HEK293 (cell line): ENCODE data around the gene PLCXD1.

ENCODE experiments used
- CTCF ChIA-PET: fragments of 350-600 bp; formaldehyde crosslinking; extraction: SDS; loops from one replicate; lab custom pipeline; 2021; ENCODE audit warnings: antibody characterized with exemption; lab: Yijun Ruan, JAX
- POLR2A ChIA-PET: fragments of 300-600 bp; formaldehyde crosslinking; extraction: SDS; loops from one replicate; lab custom pipeline; 2020; ENCODE audit warnings: antibody characterized with exemption, inconsistent platforms; lab: Yijun Ruan, JAX
- H3K27ac ChIP-seq: fragments of 200-500 bp; sonication (Bioruptor generic); 2 replicates; pipeline ENCODE4 v1.5.1; 2014; ENCODE audit warnings: low read depth, low read length, control low read depth, inconsistent platforms; ENCODE audit errors: extremely low read depth
- H3K36me3 ChIP-seq, 2 experiments: fragments of 200-500 bp in 1 of 2; sonication (Bioruptor generic) in 1 of 2; 1 replicate in 1 of 2; 2 replicates in 1 of 2; pipeline ENCODE4 v1.5.1; 2014 to 2017; ENCODE audit warnings: inconsistent platforms in 2 of 2, low read length in 2 of 2; ENCODE audit not compliant: control insufficient read depth in 2 of 2, insufficient read depth in 1 of 2
- H3K4me1 ChIP-seq: fragments of 200-500 bp; sonication (Bioruptor generic); 2 replicates; pipeline ENCODE4 v1.5.1; 2014; ENCODE audit warnings: mild to moderate bottlenecking, low read length, inconsistent platforms; ENCODE audit not compliant: control insufficient read depth, insufficient read depth
- H3K4me3 ChIP-seq: 2 replicates; pipeline ENCODE4 v1.5.1; 2011; ENCODE audit warnings: low read depth, mild to moderate bottlenecking, control low read depth, low read length, moderate library complexity
- H3K9me3 ChIP-seq: fragments of 200-500 bp; sonication (Bioruptor generic); 2 replicates; pipeline ENCODE4 v1.5.1; 2014; ENCODE audit warnings: low read depth, low read length, inconsistent platforms; ENCODE audit not compliant: control insufficient read depth, insufficient read depth
- GLI2 ChIP-seq: fragments of 450-650 bp; formaldehyde crosslinking; IDR thresholded peaks from 2 replicates; pipeline ENCODE4; 2017; ENCODE audit warnings: missing biosample characterization, missing genetic modification characterization, low read depth, borderline replicate concordance
- SALL2 ChIP-seq: fragments of 450-650 bp; formaldehyde crosslinking; IDR thresholded peaks from 2 replicates; pipeline ENCODE4 v1.5.0; 2017; ENCODE audit warnings: missing biosample characterization, mild to moderate bottlenecking, missing genetic modification characterization, borderline replicate concordance
- SCRT2 ChIP-seq: fragments of 450-650 bp; formaldehyde crosslinking; IDR thresholded peaks from 2 replicates; pipeline ENCODE4 v1.5.1; 2016; ENCODE audit warnings: missing biosample characterization, missing genetic modification characterization
- ZBTB17 ChIP-seq: fragments of 450-650 bp; formaldehyde crosslinking; IDR thresholded peaks from 2 replicates; pipeline ENCODE4 v1.5.1; 2016; ENCODE audit warnings: missing biosample characterization, missing genetic modification characterization
- ZBTB7A ChIP-seq: fragments of 450-650 bp; formaldehyde crosslinking; IDR thresholded peaks from 2 replicates; pipeline ENCODE4 v1.5.1; 2016; ENCODE audit warnings: low read depth, missing biosample characterization, missing genetic modification characterization
- ZEB2 ChIP-seq: fragments of 450-650 bp; formaldehyde crosslinking; IDR thresholded peaks from 2 replicates; pipeline ENCODE4 v1.5.1; 2016; ENCODE audit warnings: missing biosample characterization, missing genetic modification characterization
- ZFP69B ChIP-seq: fragments of 450-650 bp; formaldehyde crosslinking; IDR thresholded peaks from 2 replicates; pipeline ENCODE4 v1.5.1; 2016; ENCODE audit warnings: missing biosample characterization, missing genetic modification characterization
- ZNF10 ChIP-seq: fragments of 450-650 bp; formaldehyde crosslinking; IDR thresholded peaks from 2 replicates; pipeline ENCODE4 v1.5.1; 2017; ENCODE audit warnings: missing biosample characterization, missing genetic modification characterization
- ZNF174 ChIP-seq: fragments of 450-650 bp; formaldehyde crosslinking; IDR thresholded peaks from 2 replicates; pipeline ENCODE4 v1.5.0; 2017; ENCODE audit warnings: missing biosample characterization, mild to moderate bottlenecking, missing genetic modification characterization
- ZNF175 ChIP-seq: fragments of 450-650 bp; formaldehyde crosslinking; IDR thresholded peaks from 2 replicates; pipeline ENCODE4 v1.5.1; 2016; ENCODE audit warnings: missing biosample characterization, missing genetic modification characterization
- ZNF223 ChIP-seq: fragments of 450-650 bp; formaldehyde crosslinking; IDR thresholded peaks from 2 replicates; pipeline ENCODE4 v1.5.1; 2016; ENCODE audit warnings: missing biosample characterization, missing genetic modification characterization
- ZNF341 ChIP-seq: fragments of 450-650 bp; formaldehyde crosslinking; IDR thresholded peaks from 2 replicates; pipeline ENCODE4; 2016; ENCODE audit warnings: low read depth, missing biosample characterization, missing genetic modification characterization
- ZNF561 ChIP-seq: fragments of 450-650 bp; IDR thresholded peaks from 2 replicates; pipeline ENCODE4 v1.5.1; 2018; ENCODE audit warnings: missing biosample characterization, missing genetic modification characterization, borderline replicate concordance
- ZNF654 ChIP-seq: fragments of 450-650 bp; formaldehyde crosslinking; IDR thresholded peaks from 2 replicates; pipeline ENCODE4 v1.5.1; 2016; ENCODE audit warnings: low read depth, missing biosample characterization, missing genetic modification characterization
- ZNF701 ChIP-seq: fragments of 450-650 bp; formaldehyde crosslinking; IDR thresholded peaks from 2 replicates; pipeline ENCODE4 v1.5.1; 2016; ENCODE audit warnings: missing biosample characterization, missing genetic modification characterization
- TF ChIP-seq, protein P1 (sequence below): fragments of 450-650 bp; formaldehyde crosslinking; IDR thresholded peaks from 2 replicates; pipeline ENCODE4 v1.5.1; 2016; ENCODE audit warnings: missing biosample characterization, missing genetic modification characterization
- TF ChIP-seq, protein P2 (sequence below): fragments of 450-650 bp; formaldehyde crosslinking; IDR thresholded peaks from 2 replicates; pipeline ENCODE4 v1.5.1; 2017; ENCODE audit warnings: missing biosample characterization, missing genetic modification characterization
- TF ChIP-seq, protein P3 (sequence below): fragments of 450-650 bp; formaldehyde crosslinking; IDR thresholded peaks from 2 replicates; pipeline ENCODE4 v1.5.1; 2016; ENCODE audit warnings: missing biosample characterization, missing genetic modification characterization
- TF ChIP-seq, protein P4 (sequence below): fragments of 450-650 bp; formaldehyde crosslinking; IDR thresholded peaks from 2 replicates; pipeline ENCODE4 v1.5.1; 2016; ENCODE audit warnings: missing biosample characterization, missing genetic modification characterization

The PLCXD1 gene

DNA sequence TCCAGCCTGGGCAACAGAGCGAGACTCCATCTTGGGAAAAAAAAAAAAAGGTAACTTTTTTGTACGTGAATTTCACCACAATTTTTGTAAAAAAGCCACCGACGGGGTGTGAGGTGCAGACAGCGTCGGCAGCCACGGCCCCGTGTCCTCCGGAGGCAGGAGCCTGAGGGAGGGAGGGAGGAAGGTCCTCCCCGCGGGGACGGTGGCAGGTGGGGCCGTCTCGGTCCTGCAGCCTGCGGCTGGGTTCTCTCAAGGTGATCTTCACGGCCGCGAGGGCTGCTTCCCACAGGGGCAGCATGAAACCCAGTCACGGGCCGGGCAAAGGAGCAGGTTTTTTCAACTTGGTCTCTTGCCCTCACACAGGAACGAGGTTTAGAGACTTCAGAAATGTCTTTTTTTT is 14.0 kb downstream of the PLCXD1 start:
- no peak overlapping the region for H3K4me3 ChIP-seq
- H3K27ac ChIP-seq, result no peak overlapping the region
- TF ChIP-seq, protein P1, sequence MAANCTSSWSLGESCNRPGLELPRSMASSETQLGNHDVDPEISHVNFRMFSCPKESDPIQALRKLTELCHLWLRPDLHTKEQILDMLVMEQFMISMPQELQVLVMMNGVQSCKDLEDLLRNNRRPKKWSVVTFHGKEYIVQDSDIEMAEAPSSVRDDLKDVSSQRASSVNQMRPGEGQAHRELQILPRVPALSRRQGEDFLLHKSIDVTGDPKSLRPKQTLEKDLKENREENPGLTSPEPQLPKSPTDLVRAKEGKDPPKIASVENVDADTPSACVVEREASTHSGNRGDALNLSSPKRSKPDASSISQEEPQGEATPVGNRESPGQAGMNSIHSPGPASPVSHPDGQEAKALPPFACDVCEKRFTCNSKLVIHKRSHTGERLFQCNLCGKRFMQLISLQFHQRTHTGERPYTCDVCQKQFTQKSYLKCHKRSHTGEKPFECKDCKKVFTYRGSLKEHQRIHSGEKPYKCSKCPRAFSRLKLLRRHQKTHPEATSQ (tag by site-specific recombination), result no peak
- TF ChIP-seq ZNF561 (tag by site-specific recombination), result no peak
- TF ChIP-seq, protein P2, sequence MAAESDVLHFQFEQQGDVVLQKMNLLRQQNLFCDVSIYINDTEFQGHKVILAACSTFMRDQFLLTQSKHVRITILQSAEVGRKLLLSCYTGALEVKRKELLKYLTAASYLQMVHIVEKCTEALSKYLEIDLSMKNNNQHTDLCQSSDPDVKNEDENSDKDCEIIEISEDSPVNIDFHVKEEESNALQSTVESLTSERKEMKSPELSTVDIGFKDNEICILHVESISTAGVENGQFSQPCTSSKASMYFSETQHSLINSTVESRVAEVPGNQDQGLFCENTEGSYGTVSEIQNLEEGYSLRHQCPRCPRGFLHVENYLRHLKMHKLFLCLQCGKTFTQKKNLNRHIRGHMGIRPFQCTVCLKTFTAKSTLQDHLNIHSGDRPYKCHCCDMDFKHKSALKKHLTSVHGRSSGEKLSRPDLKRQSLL (tag by site-specific recombination), result no peak
- TF ChIP-seq, protein P3, sequence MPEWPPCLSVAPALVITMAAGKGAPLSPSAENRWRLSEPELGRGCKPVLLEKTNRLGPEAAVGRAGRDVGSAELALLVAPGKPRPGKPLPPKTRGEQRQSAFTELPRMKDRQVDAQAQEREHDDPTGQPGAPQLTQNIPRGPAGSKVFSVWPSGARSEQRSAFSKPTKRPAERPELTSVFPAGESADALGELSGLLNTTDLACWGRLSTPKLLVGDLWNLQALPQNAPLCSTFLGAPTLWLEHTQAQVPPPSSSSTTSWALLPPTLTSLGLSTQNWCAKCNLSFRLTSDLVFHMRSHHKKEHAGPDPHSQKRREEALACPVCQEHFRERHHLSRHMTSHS, result no peak
- no peaks in the 10 kb centered on the region for H3K4me1 ChIP-seq
- H3K36me3 ChIP-seq, result peaks cover 48 to 69% of the 10 kb centered on the region in 2 experiments
- H3K9me3 ChIP-seq, result no peaks in the 10 kb centered on the region
- POLR2A ChIA-PET, result no interaction called here
- CTCF ChIA-PET, result no interaction called here

DNA sequence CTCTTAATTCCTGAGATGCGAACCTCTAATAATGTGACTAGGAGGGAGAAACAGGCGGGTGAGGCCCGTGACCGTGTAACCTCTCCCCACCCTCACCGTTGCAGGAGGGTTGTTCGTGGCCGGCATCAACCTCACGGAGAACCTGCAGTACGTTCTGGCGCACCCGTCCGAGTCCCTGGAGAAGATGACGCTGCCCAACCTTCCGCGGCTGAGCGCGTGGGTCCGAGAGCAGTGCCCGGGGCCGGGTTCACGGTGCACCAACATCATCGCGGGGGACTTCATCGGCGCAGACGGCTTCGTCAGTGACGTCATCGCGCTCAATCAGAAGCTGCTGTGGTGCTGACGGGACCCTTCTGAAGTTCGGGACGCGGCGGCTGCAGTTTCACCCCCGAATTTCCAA is 17.8 kb downstream of the PLCXD1 start:
- H3K36me3 ChIP-seq, result peaks cover 45 to 62% of the 10 kb centered on the region in 2 experiments
- H3K27ac ChIP-seq, result no peak overlapping the region
- no peaks in the 10 kb centered on the region for H3K4me1 ChIP-seq
- no peak overlapping the region for H3K4me3 ChIP-seq
- ChIA-PET CTCF (no interaction called here), POLR2A (no interaction called here)
- no peaks in the 10 kb centered on the region for H3K9me3 ChIP-seq
- no peak for TF ChIP-seq ZBTB7A (tag by site-specific recombination)
- TF ChIP-seq ZFP69B (tag by site-specific recombination), result no peak
- no peak for TF ChIP-seq ZNF10
- no peak for TF ChIP-seq ZNF654 (tag by site-specific recombination)
- no peak for TF ChIP-seq SALL2 (tag by site-specific recombination)

DNA sequence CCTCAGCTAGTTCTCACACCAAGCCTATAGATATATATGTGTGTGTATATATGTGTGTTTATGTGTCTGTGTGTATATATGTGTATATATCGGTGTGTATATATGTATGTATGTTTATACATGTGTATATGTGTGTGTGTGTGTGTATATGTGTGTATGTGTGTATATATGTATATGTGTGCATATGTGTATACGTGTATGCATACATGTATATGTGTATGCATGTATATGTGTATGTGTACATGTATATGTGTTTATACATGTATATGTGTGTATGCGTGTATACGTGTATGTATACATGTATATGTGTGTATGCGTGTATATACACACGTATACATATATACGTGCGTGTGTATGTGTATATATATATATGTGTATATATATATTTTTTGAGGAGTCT is 19.2 kb downstream of the PLCXD1 start:
- TF ChIP-seq, protein P1 (tag by site-specific recombination), result no peak
- TF ChIP-seq, protein P4, sequence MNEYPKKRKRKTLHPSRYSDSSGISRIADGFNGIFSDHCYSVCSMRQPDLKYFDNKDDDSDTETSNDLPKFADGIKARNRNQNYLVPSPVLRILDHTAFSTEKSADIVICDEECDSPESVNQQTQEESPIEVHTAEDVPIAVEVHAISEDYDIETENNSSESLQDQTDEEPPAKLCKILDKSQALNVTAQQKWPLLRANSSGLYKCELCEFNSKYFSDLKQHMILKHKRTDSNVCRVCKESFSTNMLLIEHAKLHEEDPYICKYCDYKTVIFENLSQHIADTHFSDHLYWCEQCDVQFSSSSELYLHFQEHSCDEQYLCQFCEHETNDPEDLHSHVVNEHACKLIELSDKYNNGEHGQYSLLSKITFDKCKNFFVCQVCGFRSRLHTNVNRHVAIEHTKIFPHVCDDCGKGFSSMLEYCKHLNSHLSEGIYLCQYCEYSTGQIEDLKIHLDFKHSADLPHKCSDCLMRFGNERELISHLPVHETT (tag by site-specific recombination), result no peak
- TF ChIP-seq ZNF223 (tag by site-specific recombination) (no peak), ZBTB17 (tag by site-specific recombination) (no peak), ZNF175 (no peak), ZNF701 (no peak), ZEB2 (tag by site-specific recombination) (no peak), ZNF341 (tag by site-specific recombination) (no peak), ZNF174 (tag by site-specific recombination) (no peak), SCRT2 (tag by site-specific recombination) (no peak), GLI2 (tag by site-specific recombination) (no peak)
- TF ChIP-seq, protein P3, result no peak
- ChIA-PET CTCF (no interaction called here), POLR2A (no interaction called here)
- no peaks in the 10 kb centered on the region for H3K9me3 ChIP-seq
- peaks cover 36 to 61% of the 10 kb centered on the region in 2 experiments for H3K36me3 ChIP-seq
- H3K4me1 ChIP-seq, result no peaks in the 10 kb centered on the region
- no peak overlapping the region for H3K4me3 ChIP-seq
- no peak overlapping the region for H3K27ac ChIP-seq
